DMS153 (cell line): ENCODE data around the gene CLCN3.
"Not testable (repeated sequence)": the region's sequence is repeated elsewhere in the genome, so short reads cannot be mapped to it uniquely, and the experiment has no call there.

Source experiments
- DNase-seq: peaks from one replicate; lab custom pipeline; 2025; lab: John Stamatoyannopoulos, UW

Gene CLCN3

GRCh38 chr4:169707958-169708643 lies 87.7 kb downstream of the CLCN3 start:
- no peak for DNase-seq

GRCh38 chr4:169715826-169716225 lies 95.4 kb downstream of the CLCN3 start:
- DNase-seq = no peak

GRCh38 chr4:169716677-169717076 lies 96.3 kb downstream of the CLCN3 start:
- DNase-seq = no peak

- no peak for DNase-seq
Measured at GRCh38 chr4:169720529-169720928, 100.2 kb downstream of the CLCN3 start.

- no peak for DNase-seq
Measured at GRCh38 chr4:169723207-169723965, 103.0 kb downstream of the CLCN3 start.

- no peak for DNase-seq
Measured at GRCh38 chr4:169724260-169724659, 103.9 kb downstream of the CLCN3 start.

- DNase-seq = no peak
Measured at GRCh38 chr4:169727616-169728015, 107.2 kb downstream of the CLCN3 start.

- no peak for DNase-seq
Measured at GRCh38 chr4:169730564-169730963, 110.2 kb downstream of the CLCN3 start.

- DNase-seq = not testable (repeated sequence)
Measured at GRCh38 chr4:169738604-169739003, 118.2 kb downstream of the CLCN3 start.

GRCh38 chr4:169741569-169741968 lies 121.2 kb downstream of the CLCN3 start:
- no peak for DNase-seq

- no peak for DNase-seq
Measured at GRCh38 chr4:169744601-169745000, 124.2 kb downstream of the CLCN3 start.

GRCh38 chr4:169745291-169745690 lies 124.9 kb downstream of the CLCN3 start:
- DNase-seq = no peak

GRCh38 chr4:169756971-169757574 lies 136.7 kb downstream of the CLCN3 start:
- no peak for DNase-seq

- DNase-seq = peak; percentile 91
Measured at GRCh38 chr4:169757575-169758184, 137.3 kb downstream of the CLCN3 start, which contains the start of gene HPF1. Gene HPF1 (minus strand): TSS chr4:169757944. CDS start chr4:169757877, 67 bp downstream.

GRCh38 chr4:169758401-169758962 lies 138.1 kb downstream of the CLCN3 start:
- no peak for DNase-seq

GRCh38 chr4:169761846-169762245 lies 141.5 kb downstream of the CLCN3 start:
- DNase-seq = no peak

- no peak for DNase-seq
Measured at GRCh38 chr4:169765835-169766234, 145.5 kb downstream of the CLCN3 start.

GRCh38 chr4:169766741-169767140 lies 146.4 kb downstream of the CLCN3 start:
- no peak for DNase-seq

GRCh38 chr4:169768385-169768784 lies 148.0 kb downstream of the CLCN3 start:
- DNase-seq = no peak

GRCh38 chr4:169770416-169770815 lies 150.0 kb downstream of the CLCN3 start:
- no peak for DNase-seq

- DNase-seq = not testable (repeated sequence)
Measured at GRCh38 chr4:169771556-169772080, 151.2 kb downstream of the CLCN3 start.
